HG02981 (cell line): ENCODE measurements around the gene SLC38A11.
"Not testable (repeated sequence)": the region's sequence is repeated elsewhere in the genome, so short reads cannot be mapped to it uniquely, and the experiment has no call there.

Source experiments
- ATAC-seq: cut with Tn5 transposase; IDR thresholded peaks from one replicate; pipeline ENCODE4 v1.9.1; 2021; ENCODE audit warnings: mild to moderate bottlenecking, moderate library complexity; ENCODE audit not compliant: unreplicated experiment

Gene SLC38A11

GRCh38 chr2:164881524-164881923 is 73.8 kb downstream of the SLC38A11 start:
- no peak for ATAC-seq

- ATAC-seq: no peak
These were observed 75.3 kb downstream of the SLC38A11 start for GRCh38 chr2:164879901-164880535.

- ATAC-seq: no peak
These were observed 77.4 kb downstream of the SLC38A11 start for GRCh38 chr2:164877927-164878326.

GRCh38 chr2:164877169-164877568 is 78.2 kb downstream of the SLC38A11 start:
- no peak for ATAC-seq

- ATAC-seq: no peak
These were observed 79.8 kb downstream of the SLC38A11 start for GRCh38 chr2:164875334-164876205.

GRCh38 chr2:164873210-164873908 is 82.0 kb downstream of the SLC38A11 start:
- no peak for ATAC-seq

GRCh38 chr2:164871404-164871803 is 83.9 kb downstream of the SLC38A11 start:
- no peak for ATAC-seq

- ATAC-seq: no peak
These were observed 85.9 kb downstream of the SLC38A11 start for GRCh38 chr2:164869420-164869772.

- no peak for ATAC-seq
These were observed 86.5 kb downstream of the SLC38A11 start for GRCh38 chr2:164868563-164869419.

GRCh38 chr2:164867779-164868397 is 87.4 kb downstream of the SLC38A11 start:
- no peak for ATAC-seq

GRCh38 chr2:164866381-164866780 is 88.9 kb downstream of the SLC38A11 start:
- not testable (repeated sequence) for ATAC-seq

- no peak for ATAC-seq
These were observed 94.7 kb downstream of the SLC38A11 start for GRCh38 chr2:164860694-164861042.

GRCh38 chr2:164859906-164860693 is 95.2 kb downstream of the SLC38A11 start:
- ATAC-seq: not testable (repeated sequence)

GRCh38 chr2:164859251-164859818 is 96.0 kb downstream of the SLC38A11 start:
- no peak for ATAC-seq

GRCh38 chr2:164852086-164852485 is 103.2 kb downstream of the SLC38A11 start:
- ATAC-seq: no peak

- no peak for ATAC-seq
These were observed 105.1 kb downstream of the SLC38A11 start for GRCh38 chr2:164850235-164850634.

- no peak for ATAC-seq
These were observed 105.8 kb downstream of the SLC38A11 start for GRCh38 chr2:164849506-164849905.

- ATAC-seq: no peak
These were observed 107.2 kb downstream of the SLC38A11 start for GRCh38 chr2:164847981-164848741.

GRCh38 chr2:164847291-164847690 is 108.0 kb downstream of the SLC38A11 start:
- ATAC-seq: no peak
